H1 (cell line): ENCODE results near the gene MGST3. TPM values are rescaled to one million over a fixed set of nuclear protein-coding genes. Genes with fewer than 3 reads are reported as not detected.

Experiments
- CTCF ChIA-PET: fragments of 300-600 bp; sonication (Branson Sonifier 250); formaldehyde crosslinking; loops from one replicate; lab custom pipeline; 2021; ENCODE audit not compliant: partially characterized antibody; lab: Charles Lee
- POLR2A ChIA-PET: fragments of 300-600 bp; sonication (Branson Sonifier 250); formaldehyde crosslinking; loops from one replicate; lab custom pipeline; 2021; ENCODE audit warnings: inconsistent platforms; ENCODE audit not compliant: partially characterized antibody; lab: Charles Lee
- DNase-seq, 2 experiments: peaks; one replicate each; pipeline versions ENCODE4 v3.0.0 to v3.0.0-alpha.2; 2010 to 2022; ENCODE audit warnings: low spot score in 2 of 2, low read depth in 1 of 2, mixed read lengths in 1 of 2
- FAIRE-seq: peaks from 2 replicates; lab custom pipeline; 2011; peaks lifted over from hg19 to GRCh38; lab: Jason Lieb, UNC
- H2AFZ ChIP-seq: 2 replicates; pipeline ENCODE4 v1.8.1; 2012; ENCODE audit warnings: low read length, inconsistent platforms
- H2AK5ac ChIP-seq: 2 replicates; pipeline ENCODE4 v1.6.1; 2013; ENCODE audit warnings: low read depth, low read length
- H2BK120ac ChIP-seq: replicated peaks from 2 replicates; pipeline ENCODE3; 2013; ENCODE audit warnings: low read depth, low read length, inconsistent platforms
- H2BK12ac ChIP-seq: 2 replicates; pipeline ENCODE4 v1.6.1; 2013; ENCODE audit warnings: low read depth, low read length
- H2BK15ac ChIP-seq: 2 replicates; pipeline ENCODE4 v1.6.1; 2013; ENCODE audit warnings: low read length
- H2BK20ac ChIP-seq: 2 replicates; pipeline ENCODE4 v1.6.1; 2013; ENCODE audit warnings: low read length
- H2BK5ac ChIP-seq: 2 replicates; pipeline ENCODE4 v1.6.1; 2013; ENCODE audit warnings: low read depth, low read length
- H3K14ac ChIP-seq: 2 replicates; pipeline ENCODE4 v1.6.1; 2013; ENCODE audit warnings: inconsistent platforms; ENCODE audit not compliant: insufficient read length
- H3K18ac ChIP-seq: 2 replicates; pipeline ENCODE4 v1.6.1; 2013; ENCODE audit warnings: low read length; ENCODE audit errors: extremely low read depth
- H3K23ac ChIP-seq: 2 replicates; pipeline ENCODE4 v1.6.1; 2013; ENCODE audit warnings: inconsistent platforms; ENCODE audit not compliant: insufficient read length
- H3K23me2 ChIP-seq: 2 replicates; pipeline ENCODE4 v1.6.1; 2013; ENCODE audit warnings: low read depth, low read length
- H3K27ac ChIP-seq: 2 replicates; pipeline ENCODE4 v1.6.1; 2011; ENCODE audit warnings: low read depth, low read length, inconsistent platforms
- H3K27me3 ChIP-seq, 4 experiments: replicated peaks in 1 of 4; 1 replicate in 1 of 4; 2 replicates in 3 of 4; pipeline versions ENCODE4 v1.6.1 to v1.8.1; 2011 to 2013; ENCODE audit warnings: low read length in 3 of 4, mild to moderate bottlenecking in 3 of 4, inconsistent platforms in 2 of 4, mixed read lengths in 2 of 4, moderate library complexity in 1 of 4; ENCODE audit not compliant: control insufficient read depth in 3 of 4, insufficient read depth in 3 of 4; ENCODE audit errors: extremely low read depth in 1 of 4
- H3K36me3 ChIP-seq, 4 experiments: 2 replicates each; pipeline versions ENCODE4 v1.6.1 to v1.8.1; 2011 to 2013; ENCODE audit warnings: mild to moderate bottlenecking in 4 of 4, low read length in 3 of 4, moderate library complexity in 2 of 4, control low read depth in 1 of 4, inconsistent platforms in 1 of 4; ENCODE audit not compliant: insufficient read depth in 4 of 4, control insufficient read depth in 2 of 4
- H3K4ac ChIP-seq: replicated peaks from 2 replicates; pipeline ENCODE3; 2013; ENCODE audit warnings: low read length, low read depth, mixed read lengths, inconsistent platforms; ENCODE audit not compliant: insufficient read length
- H3K4me1 ChIP-seq, 4 experiments: replicated peaks in 1 of 4; 1 replicate in 1 of 4; 2 replicates in 3 of 4; pipeline versions ENCODE4 v1.6.1 to v1.8.1; 2011 to 2013; ENCODE audit warnings: low read length in 3 of 4, inconsistent platforms in 2 of 4, mixed read lengths in 1 of 4; ENCODE audit not compliant: insufficient read depth in 4 of 4, control insufficient read depth in 3 of 4
- H3K4me2 ChIP-seq, 2 experiments: 2 replicates each; pipeline versions ENCODE4 v1.6.1 to v1.8.1; 2011 to 2013; ENCODE audit warnings: low read depth in 2 of 2, low read length in 2 of 2, control low read depth in 1 of 2, inconsistent platforms in 1 of 2, mild to moderate bottlenecking in 1 of 2; ENCODE audit not compliant: insufficient read depth in 1 of 2
- H3K4me3 ChIP-seq, 4 experiments: fragments of 200-600, 300-600 bp in 1 of 4; sonication (generic), shearing (Covaris generic), sonication (Bioruptor Twin) in 1 of 4; 2 replicates each; pipeline versions ENCODE4 v1.5.1 to v1.8.1; 2011 to 2016; ENCODE audit warnings: low read length in 4 of 4, low read depth in 3 of 4, control low read depth in 2 of 4, inconsistent platforms in 2 of 4, mild to moderate bottlenecking in 2 of 4, mixed read lengths in 1 of 4, moderate library complexity in 1 of 4; ENCODE audit not compliant: insufficient read depth in 2 of 4; ENCODE audit errors: extremely low read depth in 1 of 4
- H3K56ac ChIP-seq: replicated peaks from 2 replicates; pipeline ENCODE3; 2013; ENCODE audit warnings: low read depth, mild to moderate bottlenecking, mixed read lengths, low read length, inconsistent platforms; ENCODE audit not compliant: insufficient read length
- H3K79me1 ChIP-seq: 2 replicates; pipeline ENCODE4 v1.6.1; 2013; ENCODE audit warnings: low read depth, low read length, control low read depth
- H3K79me2 ChIP-seq, 2 experiments: 2 replicates each; pipeline versions ENCODE4 v1.6.1 to v1.8.1; 2012 to 2013; ENCODE audit warnings: low read length in 2 of 2, mild to moderate bottlenecking in 2 of 2, inconsistent platforms in 1 of 2; ENCODE audit not compliant: insufficient read depth in 2 of 2, control insufficient read depth in 1 of 2
- H3K9ac ChIP-seq, 4 experiments: replicated peaks in 1 of 4; 1 replicate in 1 of 4; 2 replicates in 3 of 4; pipeline versions ENCODE4 v1.6.1 to v1.8.1; 2011 to 2013; ENCODE audit warnings: low read depth in 3 of 4, low read length in 3 of 4, control low read depth in 2 of 4, mild to moderate bottlenecking in 2 of 4, moderate library complexity in 2 of 4, inconsistent platforms in 1 of 4; ENCODE audit errors: extremely low read depth in 1 of 4
- H3K9me3 ChIP-seq, 2 experiments: 2 replicates each; pipeline versions ENCODE4 v1.6.1 to v1.8.1; 2012 to 2013; ENCODE audit warnings: mild to moderate bottlenecking in 2 of 2, moderate library complexity in 2 of 2, control low read depth in 1 of 2, inconsistent platforms in 1 of 2, low read depth in 1 of 2, low read length in 1 of 2, mixed read lengths in 1 of 2; ENCODE audit not compliant: insufficient read depth in 2 of 2
- H4K20me1 ChIP-seq, 2 experiments: replicated peaks in 1 of 2; 2 replicates each; pipeline versions ENCODE3 to v1.8.1; 2011 to 2013; ENCODE audit warnings: inconsistent platforms in 2 of 2, low read length in 2 of 2, mild to moderate bottlenecking in 1 of 2; ENCODE audit not compliant: insufficient read depth in 2 of 2, control insufficient read depth in 1 of 2
- H4K5ac ChIP-seq: 2 replicates; pipeline ENCODE4 v1.6.1; 2013; ENCODE audit warnings: low read length, low read depth, mixed read lengths, inconsistent platforms; ENCODE audit not compliant: insufficient read length
- H4K8ac ChIP-seq: 2 replicates; pipeline ENCODE4 v1.8.0; 2013; ENCODE audit warnings: mild to moderate bottlenecking, moderate library complexity, low read length, inconsistent platforms; ENCODE audit not compliant: insufficient read depth; ENCODE audit errors: extremely low read depth
- H4K91ac ChIP-seq: replicated peaks from 2 replicates; pipeline ENCODE3; 2013; ENCODE audit warnings: low read length, mixed read lengths, inconsistent platforms; ENCODE audit not compliant: insufficient read length
- GTF2F1 ChIP-seq: IDR thresholded peaks from 2 replicates; pipeline ENCODE4 v1.6.1; 2012; ENCODE audit warnings: low read depth, low read length, improper control_type of control experiment, borderline replicate concordance
- MAFK ChIP-seq: IDR thresholded peaks from 2 replicates; pipeline ENCODE4 v1.6.1; 2012; ENCODE audit warnings: low read depth, mild to moderate bottlenecking, improper control_type of control experiment, low read length
- WGBS, 2 experiments: shearing (Covaris generic) in 1 of 2; methylation state at CpG; one replicate each; pipeline versions ENCODE4 v1.1.6 to v1.1.7; 2013 to 2015; ENCODE audit warnings: low lambda C conversion rate in 2 of 2, mixed read lengths in 2 of 2, inconsistent platforms in 1 of 2, low coverage in 1 of 2, missing lambda C conversion rate in 1 of 2; ENCODE audit not compliant: insufficient replicate concordance in 2 of 2, insufficient coverage in 1 of 2, insufficient read length in 1 of 2; ENCODE audit errors: extremely low coverage in 1 of 2, missing lambda C conversion rate in 1 of 2; 5-methylcytosine and 5-hydroxymethylcytosine counted together
- polyA plus RNA-seq, 7 experiments: library from polyadenylated mRNA; depleted of rRNA in 3 of 7; stranded (reverse) in 5 of 7; unstranded in 2 of 7; fragments of >200 nt in 5 of 7; fragments of 200-250 nt in 2 of 7; gene quantifications; 1 replicate in 5 of 7; 2 replicates in 1 of 7; 4 replicates in 1 of 7; pipeline versions ENCODE4 v1.2.1 to v1.2.3, GENCODE V29; 2011 to 2013; ENCODE audit warnings: missing spikeins in 2 of 7, mixed read lengths in 2 of 7
- total RNA-seq: library from RNA; stranded (reverse); fragmentation: NEBNext Ultra II Directional; extraction: Animal tissue kit (Norgen Biotek cat#: 25700); gene quantifications from 2 replicates; pipeline ENCODE4 v1.2.1, GENCODE V29; 2021

MGST3 gene
- total and polyA plus RNA-seq, 2 of the 8 experiments (the other 6 are each of a cell fraction or from before 2014, with no cell fraction given) = 124 to 257 TPM

DNA sequence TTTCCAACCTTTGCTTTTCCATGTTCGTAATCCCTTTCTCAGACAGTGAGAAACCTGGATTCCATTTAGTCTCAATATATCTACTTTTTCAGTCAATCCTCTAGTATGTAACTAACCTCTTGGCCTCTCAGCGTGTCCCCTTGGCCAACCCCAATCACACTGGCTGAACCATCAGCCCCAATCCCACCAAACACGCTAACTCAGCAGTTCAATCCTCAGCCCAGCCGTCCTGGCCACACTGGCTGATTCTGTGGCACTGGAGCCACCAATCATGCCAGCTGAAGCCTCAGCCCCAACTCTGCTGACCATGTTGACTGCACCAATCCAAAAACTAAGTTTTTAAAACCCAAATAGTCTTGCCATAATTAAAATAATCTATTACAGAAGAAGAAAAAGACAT lies 6.6 kb upstream of the MGST3 start:
- Histone ChIP-seq H3K79me2 (no peaks in the 10 kb centered on the region), H2AFZ (no peak overlapping the region), H2BK15ac (no peak overlapping the region), H3K4me1 (no peaks in the 10 kb centered on the region), H3K4ac (no peak overlapping the region), H2BK12ac (no peak overlapping the region), H2BK120ac (no peak overlapping the region), H2BK5ac (no peak overlapping the region), H4K5ac (no peak overlapping the region), H3K23ac (no peak overlapping the region), H3K9ac (no peak overlapping the region), H4K8ac (no peak overlapping the region), H2AK5ac (no peak overlapping the region), H3K27ac (no peak overlapping the region), H3K79me1 (no peaks in the 10 kb centered on the region), H3K14ac (no peak overlapping the region), H3K56ac (no peak overlapping the region), H2BK20ac (no peak overlapping the region), H3K23me2 (no peaks in the 10 kb centered on the region), H3K18ac (no peak overlapping the region), H3K4me2 (no peak overlapping the region), H3K4me3 (no peak overlapping the region), H3K27me3 (no peaks in the 10 kb centered on the region), H3K9me3 (no peaks in the 10 kb centered on the region), H4K91ac (peak overlapping the region; percentile 7), H4K20me1 (no peaks in the 10 kb centered on the region), H3K36me3 (no peaks in the 10 kb centered on the region)
- 87% methylated on average over 4 of the region's 4 CpGs; no CpG with 5 or more reads in 1 of the 2 experiments for WGBS, 2 experiments
- POLR2A ChIA-PET = no interaction called here
- CTCF ChIA-PET = interaction anchor here (2.1 kb wide), 1 partner anchor 23 kb away, joined by 7 read pairs; no protein-coding TSS in a partner anchor
- FAIRE-seq (no peak), DNase-seq (no peak)
- TF ChIP-seq GTF2F1 = no peak
- peak; percentile 13; the same call in 1 of the 2 replicates for TF ChIP-seq MAFK
- TF ChIP-seq, all 59 proteins: peak for 1
